Measurements from ENCODE around the gene LRMDA.

LRMDA gene

GRCh38 chr10:75401569-75402485 is 29.6 kb upstream of the LRMDA start, which contains the start of gene ZNF503:
Gene ZNF503 (minus strand): TSS chr10:75401764. CDS start chr10:75401419, 345 bp downstream.
- Histone ChIP-seq H3K36me3 (ENCODE audit: control insufficient read depth in 2 of 2, insufficient read depth in 1 of 2, low read length in 2 of 2) (peaks cover 0 to 39% of the 10 kb centered on the region in 2 experiments; a peak in 2 of 3 replicates), H3K4me1 (ENCODE audit: control insufficient read depth, insufficient read depth, low read length) (no peaks in the 10 kb centered on the region), H3K4me3 (ENCODE audit: low read depth, low read length) (peak within 1 kb of the TSS; percentile 69), H3K27ac (ENCODE audit: extremely low read depth, low read depth, low read length) (peak within 1 kb of the TSS; percentile 100), H3K9me3 (ENCODE audit: control insufficient read depth, insufficient read depth, low read depth, low read length) (no peaks in the 10 kb centered on the region)
- CTCF ChIA-PET, result interaction anchor here (0.6 to 2.2 kb wide), 12 partner anchors 23 to 1144 kb away, joined by 3 to 8 read pairs (median 3); partner anchors contain the start of gene COMTD1
- POLR2A ChIA-PET, result interaction anchor here (0.5 to 3.3 kb wide), 50 partner anchors 8 to 902 kb away, joined by 3 to 15 read pairs (median 4); partner anchors contain the start of genes COMTD1, LRMDA and SAMD8
- TF ChIP-seq ZFP69B (tag by site-specific recombination; IDR thresholded peaks at IDR 0.05) (peak; percentile 59), ZNF677 (tag by site-specific recombination; IDR thresholded peaks at IDR 0.05) (0 out of 2 replicates have a peak, but pooled peaks have one; percentile 12), ZNF266 (tag by site-specific recombination; IDR thresholded peaks at IDR 0.05; ENCODE audit: low read depth) (no peak), ZNF2 (tag by site-specific recombination; IDR thresholded peaks at IDR 0.05) (peak; percentile 40), ZNF658 (tag by site-specific recombination; IDR thresholded peaks at IDR 0.05) (no peak), ZNF843 (tag by site-specific recombination; IDR thresholded peaks at IDR 0.05) (no peak; the same call in 1 of the 2 replicates), FEZF1 (tag by site-specific recombination; IDR thresholded peaks at IDR 0.05) (no peak), ZNF184 (tag by site-specific recombination; IDR thresholded peaks at IDR 0.05) (peak; percentile 67), ZNF121 (tag by site-specific recombination; IDR thresholded peaks at IDR 0.05) (no peak), ZNF335 (tag by site-specific recombination; conservative IDR thresholded peaks at IDR 0.05) (peak; percentile 74), ZNF169 (tag by site-specific recombination; IDR thresholded peaks at IDR 0.05) (no peak), ZNF561 (tag by site-specific recombination; IDR thresholded peaks at IDR 0.05; ENCODE audit: borderline replicate concordance) (peak; percentile 39; the same call in 1 of the 2 replicates), ZSCAN30 (tag by site-specific recombination; IDR thresholded peaks at IDR 0.05) (peak; percentile 94), PATZ1 (tag by site-specific recombination; IDR thresholded peaks at IDR 0.05) (peak; percentile 86), SP2 (tag by site-specific recombination; IDR thresholded peaks at IDR 0.05) (peak; percentile 82), BCL11A (tag by site-specific recombination; IDR thresholded peaks at IDR 0.05; ENCODE audit: low read depth) (peak; percentile 84), ZNF501 (tag by site-specific recombination; IDR thresholded peaks at IDR 0.05) (peak; percentile 81; the same call in 1 of the 2 replicates), PBX3 (CRISPR knock-in tag; IDR thresholded peaks at IDR 0.05) (peak; percentile 70; the same call in 1 of the 2 replicates), ZNF530 (tag by site-specific recombination; IDR thresholded peaks at IDR 0.05; ENCODE audit: low read depth) (no peak), ZNF660 (tag by site-specific recombination; IDR thresholded peaks at IDR 0.05) (peak; percentile 93), TCF7L2 (IDR thresholded peaks at IDR 0.05; ENCODE audit: borderline replicate concordance, low read depth, low read length) (peak; percentile 100), ZBTB26 (tag by site-specific recombination; optimal IDR thresholded peaks at IDR 0.05) (peak; percentile 61), GLI2 (tag by site-specific recombination; IDR thresholded peaks at IDR 0.05; ENCODE audit: borderline replicate concordance, low read depth) (0 out of 2 replicates have a peak, but pooled peaks have one; percentile 23), ZNF549 (tag by site-specific recombination; IDR thresholded peaks at IDR 0.05) (no peak), ZBTB20 (tag by site-specific recombination; IDR thresholded peaks at IDR 0.05) (no peak)
- TF ChIP-seq, protein P1, sequence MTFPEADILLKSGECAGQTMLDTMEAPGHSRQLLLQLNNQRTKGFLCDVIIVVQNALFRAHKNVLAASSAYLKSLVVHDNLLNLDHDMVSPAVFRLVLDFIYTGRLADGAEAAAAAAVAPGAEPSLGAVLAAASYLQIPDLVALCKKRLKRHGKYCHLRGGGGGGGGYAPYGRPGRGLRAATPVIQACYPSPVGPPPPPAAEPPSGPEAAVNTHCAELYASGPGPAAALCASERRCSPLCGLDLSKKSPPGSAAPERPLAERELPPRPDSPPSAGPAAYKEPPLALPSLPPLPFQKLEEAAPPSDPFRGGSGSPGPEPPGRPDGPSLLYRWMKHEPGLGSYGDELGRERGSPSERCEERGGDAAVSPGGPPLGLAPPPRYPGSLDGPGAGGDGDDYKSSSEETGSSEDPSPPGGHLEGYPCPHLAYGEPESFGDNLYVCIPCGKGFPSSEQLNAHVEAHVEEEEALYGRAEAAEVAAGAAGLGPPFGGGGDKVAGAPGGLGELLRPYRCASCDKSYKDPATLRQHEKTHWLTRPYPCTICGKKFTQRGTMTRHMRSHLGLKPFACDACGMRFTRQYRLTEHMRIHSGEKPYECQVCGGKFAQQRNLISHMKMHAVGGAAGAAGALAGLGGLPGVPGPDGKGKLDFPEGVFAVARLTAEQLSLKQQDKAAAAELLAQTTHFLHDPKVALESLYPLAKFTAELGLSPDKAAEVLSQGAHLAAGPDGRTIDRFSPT (tag by site-specific recombination; IDR thresholded peaks at IDR 0.05), result peak; percentile 93
- TF ChIP-seq, protein P2, sequence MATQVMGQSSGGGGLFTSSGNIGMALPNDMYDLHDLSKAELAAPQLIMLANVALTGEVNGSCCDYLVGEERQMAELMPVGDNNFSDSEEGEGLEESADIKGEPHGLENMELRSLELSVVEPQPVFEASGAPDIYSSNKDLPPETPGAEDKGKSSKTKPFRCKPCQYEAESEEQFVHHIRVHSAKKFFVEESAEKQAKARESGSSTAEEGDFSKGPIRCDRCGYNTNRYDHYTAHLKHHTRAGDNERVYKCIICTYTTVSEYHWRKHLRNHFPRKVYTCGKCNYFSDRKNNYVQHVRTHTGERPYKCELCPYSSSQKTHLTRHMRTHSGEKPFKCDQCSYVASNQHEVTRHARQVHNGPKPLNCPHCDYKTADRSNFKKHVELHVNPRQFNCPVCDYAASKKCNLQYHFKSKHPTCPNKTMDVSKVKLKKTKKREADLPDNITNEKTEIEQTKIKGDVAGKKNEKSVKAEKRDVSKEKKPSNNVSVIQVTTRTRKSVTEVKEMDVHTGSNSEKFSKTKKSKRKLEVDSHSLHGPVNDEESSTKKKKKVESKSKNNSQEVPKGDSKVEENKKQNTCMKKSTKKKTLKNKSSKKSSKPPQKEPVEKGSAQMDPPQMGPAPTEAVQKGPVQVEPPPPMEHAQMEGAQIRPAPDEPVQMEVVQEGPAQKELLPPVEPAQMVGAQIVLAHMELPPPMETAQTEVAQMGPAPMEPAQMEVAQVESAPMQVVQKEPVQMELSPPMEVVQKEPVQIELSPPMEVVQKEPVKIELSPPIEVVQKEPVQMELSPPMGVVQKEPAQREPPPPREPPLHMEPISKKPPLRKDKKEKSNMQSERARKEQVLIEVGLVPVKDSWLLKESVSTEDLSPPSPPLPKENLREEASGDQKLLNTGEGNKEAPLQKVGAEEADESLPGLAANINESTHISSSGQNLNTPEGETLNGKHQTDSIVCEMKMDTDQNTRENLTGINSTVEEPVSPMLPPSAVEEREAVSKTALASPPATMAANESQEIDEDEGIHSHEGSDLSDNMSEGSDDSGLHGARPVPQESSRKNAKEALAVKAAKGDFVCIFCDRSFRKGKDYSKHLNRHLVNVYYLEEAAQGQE (tag by site-specific recombination; IDR thresholded peaks at IDR 0.05), result no peak
